Measurements from ENCODE around the gene WDFY1.
A peak's percentile ranks its signal among the peaks of the same experiment; 100 is the strongest.

The WDFY1 gene

DNA sequence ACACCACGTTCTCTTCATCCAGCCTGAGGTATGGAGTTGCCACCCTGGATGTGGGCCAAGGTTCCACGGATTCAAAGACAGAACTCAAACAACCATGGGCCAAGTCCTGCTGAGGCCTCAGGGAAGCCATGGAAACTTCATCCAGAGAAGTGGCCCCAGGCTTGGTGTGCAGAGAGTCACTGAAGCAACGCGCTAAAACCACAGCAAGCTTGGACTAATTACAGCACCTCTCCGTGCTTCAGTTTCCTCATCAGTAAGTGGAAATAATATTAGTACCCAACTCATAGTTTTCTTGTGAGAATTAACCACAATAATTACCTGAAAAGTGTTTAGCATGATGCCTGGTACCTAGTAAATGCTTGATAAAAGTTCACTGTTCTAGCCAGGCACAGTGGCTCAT lies 88.6 kb downstream of the WDFY1 start:
- no peak for DNase-seq (ENCODE audit: low read depth)

DNA sequence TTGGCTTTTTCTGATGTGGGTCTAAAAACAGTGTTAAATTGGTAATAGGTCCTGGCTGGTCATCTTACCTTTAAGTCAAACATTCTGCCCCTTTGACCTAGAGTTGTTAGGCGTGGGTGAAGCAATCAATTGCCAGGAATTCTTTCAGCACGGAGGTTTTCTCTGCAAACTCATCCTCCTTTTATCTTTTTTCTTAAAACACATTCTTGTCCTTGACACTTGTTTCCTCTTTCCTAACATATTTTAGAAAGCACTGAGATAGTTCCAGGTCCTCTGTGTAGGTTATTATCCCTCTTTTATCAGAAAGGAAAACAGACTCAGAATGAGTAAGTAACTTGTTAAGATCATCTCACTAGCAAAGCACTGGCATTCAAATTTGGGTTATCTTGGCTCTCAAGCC lies 89.1 kb downstream of the WDFY1 start:
- no peak for DNase-seq (ENCODE audit: low read depth)

GRCh38 chr2:223855426-223855825 lies 89.7 kb downstream of the WDFY1 start:
- no peak for DNase-seq (ENCODE audit: low read depth)

GRCh38 chr2:223854741-223855140 lies 90.4 kb downstream of the WDFY1 start:
- DNase-seq (ENCODE audit: low read depth), result no peak

GRCh38 chr2:223853425-223853837 lies 91.7 kb downstream of the WDFY1 start:
- DNase-seq (ENCODE audit: low read depth), result no peak

DNA sequence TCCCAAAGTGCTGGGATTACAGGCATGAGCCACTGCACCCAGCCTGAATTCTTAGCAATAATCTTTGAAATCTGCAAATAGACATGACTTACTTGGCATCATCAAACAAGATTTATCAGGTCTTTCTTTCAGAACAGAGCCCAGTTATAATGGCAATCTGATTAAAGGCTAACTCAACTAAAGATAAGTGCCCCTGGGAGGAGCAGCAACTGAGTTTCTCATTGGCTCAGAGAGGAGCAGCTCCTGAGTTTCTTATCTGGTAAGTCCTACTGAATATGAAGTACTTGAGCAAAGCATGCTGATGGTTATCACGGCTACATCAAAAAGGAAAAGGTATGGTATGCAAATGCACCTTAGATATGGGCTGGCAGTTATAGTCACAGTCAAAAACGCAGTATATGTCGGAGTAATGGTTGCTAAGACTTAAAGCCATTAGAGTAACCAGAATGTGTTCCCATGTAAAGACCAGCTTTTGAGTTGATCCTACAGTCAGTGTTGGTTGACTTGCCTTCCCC lies 92.8 kb downstream of the WDFY1 start:
- no peak for DNase-seq (ENCODE audit: low read depth)

- no peak for DNase-seq (ENCODE audit: low read depth)
Observed at GRCh38 chr2:223847410-223847809, 97.7 kb downstream of the WDFY1 start.

DNA sequence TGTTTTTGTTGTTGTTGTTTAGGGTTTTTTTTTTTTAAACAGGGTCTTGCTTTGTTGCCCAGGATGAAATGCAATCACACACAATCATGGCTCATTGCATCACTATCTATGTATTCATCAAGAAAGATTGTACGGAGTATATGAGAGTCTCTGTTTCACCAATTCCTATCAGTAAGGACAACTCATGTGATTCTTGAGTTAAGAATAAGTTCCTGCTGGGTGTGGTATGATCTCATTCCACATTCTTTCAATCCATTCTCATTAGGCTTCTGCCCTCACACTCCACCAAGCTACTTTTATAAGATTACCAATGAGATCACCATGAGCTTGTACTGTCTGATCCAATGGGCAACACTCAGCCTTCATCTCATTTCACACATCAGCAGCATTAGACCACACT lies 98.6 kb downstream of the WDFY1 start:
- no peak for DNase-seq (ENCODE audit: low read depth)

GRCh38 chr2:223841436-223842190 lies 103.5 kb downstream of the WDFY1 start:
- DNase-seq (ENCODE audit: low read depth), result no peak

DNA sequence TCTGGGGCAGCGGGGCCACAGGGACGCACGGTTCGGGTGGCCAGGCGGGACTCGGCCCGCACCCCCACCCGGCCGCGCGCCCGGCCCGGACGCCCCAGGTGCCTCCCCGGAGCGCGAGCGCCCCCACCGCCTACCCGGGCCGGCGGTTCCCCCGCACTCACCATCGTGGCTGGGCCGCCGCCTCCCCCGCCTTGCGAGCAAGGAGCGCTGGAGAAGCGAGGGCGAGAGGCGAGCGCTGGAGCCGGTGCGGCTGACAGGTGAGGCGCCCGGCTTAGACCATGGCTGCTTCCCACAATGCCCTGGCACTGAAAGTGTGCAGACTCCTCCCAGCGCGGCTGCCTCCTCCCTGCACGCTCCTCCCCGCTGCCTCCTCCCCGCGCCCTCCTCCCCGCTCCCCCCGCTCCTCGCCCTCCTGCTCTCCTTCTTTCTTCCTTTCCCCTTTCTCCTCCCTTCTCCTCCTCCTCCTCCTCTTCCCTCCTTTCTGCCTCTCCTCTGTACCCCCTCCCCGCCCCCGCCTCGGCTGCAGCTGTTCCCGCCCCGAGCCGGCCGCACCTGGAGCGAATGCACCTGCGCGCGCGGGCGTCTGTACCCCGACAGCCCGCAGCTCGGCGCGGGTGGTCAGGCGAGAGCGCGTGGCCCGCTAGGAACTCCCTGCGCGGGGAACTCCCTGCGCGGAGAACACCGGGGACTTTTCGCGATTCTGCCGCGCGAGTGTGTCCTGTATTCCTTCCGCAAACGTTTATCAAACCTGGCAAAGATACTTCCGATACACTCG lies 107.7 kb downstream of the WDFY1 start, which contains the start of gene AP1S3:
TSS of gene AP1S3 (minus strand) at position 296 of the 775 bp plus-strand sequence. CDS start at position 164, 132 bp downstream.
- DNase-seq (ENCODE audit: low read depth), result peak; percentile 31

GRCh38 chr2:223835701-223836532 lies 109.2 kb downstream of the WDFY1 start:
- no peak for DNase-seq (ENCODE audit: low read depth)

DNA sequence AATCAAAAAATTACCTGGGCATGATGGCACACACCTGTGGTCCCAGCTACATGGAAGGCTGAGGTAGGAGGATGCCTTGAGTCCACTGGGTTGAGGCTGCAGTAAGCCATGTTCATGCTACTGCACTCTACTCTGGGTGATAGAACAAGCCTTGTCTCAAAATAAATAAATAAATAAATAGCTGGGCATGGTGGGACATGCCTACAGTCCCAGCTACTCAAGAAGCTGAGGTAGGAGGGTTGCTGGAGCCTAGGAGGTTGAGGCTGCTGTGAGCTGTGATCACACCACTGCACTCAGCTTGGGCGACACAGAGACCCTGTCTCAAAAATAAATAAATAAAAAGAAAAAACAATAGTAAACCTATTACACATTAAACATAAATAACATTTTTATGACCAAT lies 110.7 kb downstream of the WDFY1 start:
- DNase-seq (ENCODE audit: low read depth), result no peak

DNA sequence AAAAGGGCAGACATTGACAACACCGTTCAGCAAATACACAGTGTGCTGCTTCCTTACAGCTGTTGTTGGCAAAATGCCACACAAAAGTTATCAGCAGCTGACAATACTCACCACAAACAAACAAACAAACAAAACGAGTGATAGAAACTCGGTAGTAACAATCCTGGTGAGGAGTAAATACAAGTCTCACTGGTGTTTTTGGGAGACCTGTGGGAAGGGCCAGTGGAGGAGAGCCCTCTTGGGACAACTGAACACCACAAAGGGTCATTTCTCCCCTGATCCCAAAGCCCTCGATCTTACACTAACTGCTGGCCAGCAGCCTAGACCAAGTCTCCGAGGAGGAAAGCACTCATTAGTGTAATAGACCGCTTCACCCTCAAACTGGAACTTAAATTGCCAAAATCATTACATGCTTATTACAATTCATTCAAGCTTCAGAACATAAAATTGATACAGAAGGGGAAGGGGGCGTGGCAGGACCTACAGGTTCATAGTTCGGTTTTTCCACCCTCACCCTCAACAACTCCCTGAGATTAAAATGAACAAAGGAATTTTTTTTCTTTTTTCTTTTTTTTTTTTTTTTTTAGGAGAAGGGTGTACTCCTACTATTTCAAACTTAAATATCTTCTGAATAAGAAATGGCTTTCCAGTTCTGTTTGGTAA lies 112.8 kb downstream of the WDFY1 start:
- no peak for DNase-seq (ENCODE audit: low read depth)

DNA sequence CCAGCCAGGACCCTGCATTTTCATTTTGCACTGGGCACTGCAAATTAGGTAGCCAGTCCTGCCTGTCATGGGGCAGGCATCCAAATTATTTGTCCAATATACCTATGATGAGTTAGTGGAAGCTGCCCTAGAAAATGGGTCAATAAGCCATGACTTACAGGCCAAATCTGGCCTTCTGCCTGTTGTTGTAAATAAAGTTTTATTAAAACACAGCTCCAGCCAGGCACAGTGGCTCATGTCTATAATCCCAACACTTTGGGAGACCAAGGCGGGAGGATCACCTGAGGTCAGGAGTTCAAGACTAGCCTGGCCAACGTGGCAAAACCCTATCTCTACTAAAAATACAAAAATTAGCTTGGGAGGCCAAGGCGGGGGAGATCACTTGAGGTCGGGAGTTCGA lies 116.0 kb downstream of the WDFY1 start:
- DNase-seq (ENCODE audit: low read depth), result no peak

- DNase-seq (ENCODE audit: low read depth), result no peak
Observed at GRCh38 chr2:223828314-223828713, 116.8 kb downstream of the WDFY1 start.

DNA sequence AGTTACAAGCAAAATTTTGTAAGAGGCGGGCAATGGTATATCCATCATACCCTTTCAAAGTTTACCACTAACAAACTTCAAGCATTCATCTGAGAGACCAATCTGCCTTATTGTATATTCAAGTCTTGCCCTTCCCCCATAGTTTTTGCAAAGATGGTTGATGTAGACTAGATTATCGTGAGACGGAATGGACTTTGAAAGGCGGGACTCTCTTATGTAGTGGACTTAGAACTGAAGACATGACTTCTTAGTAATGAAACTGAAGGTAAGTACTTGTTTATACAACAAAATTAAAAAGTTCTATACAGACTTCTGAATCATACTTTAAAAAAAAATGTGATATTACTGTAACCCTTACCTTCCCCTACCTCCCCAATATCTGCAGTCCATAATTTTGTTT lies 118.1 kb downstream of the WDFY1 start:
- DNase-seq (ENCODE audit: low read depth), result no peak
